ENCODE data around the gene ZBED5.
A peak's percentile ranks its signal among the peaks of the same experiment; 100 is the strongest.
"Not testable (repeated sequence)": the region's sequence is repeated elsewhere in the genome, so short reads cannot be mapped to it uniquely, and the experiment has no call there.

Gene ZBED5

GRCh38 chr11:10884292-10884691, 26.4 kb upstream of the ZBED5 start:
- H3K27ac ChIP-seq (ENCODE audit: low read length, poor library complexity, severe bottlenecking); H3K14ac ChIP-seq (ENCODE audit: low read length in 2 of 2); H3K4me2 ChIP-seq (ENCODE audit: low read length, poor library complexity, severe bottlenecking); H3K79me1 ChIP-seq (replicated peaks; ENCODE audit: low read length, poor library complexity, severe bottlenecking); H2BK12ac ChIP-seq (ENCODE audit: low read length in 2 of 2); DNase-seq; H3K9ac ChIP-seq (ENCODE audit: low read length); H3K4me3 ChIP-seq (ENCODE audit: insufficient read depth in 1 of 2, low read depth in 1 of 2, low read length in 2 of 2); H2BK120ac ChIP-seq (ENCODE audit: low read depth, low read length); H3K36me3 ChIP-seq (ENCODE audit: control insufficient read depth in 1 of 2, insufficient read depth in 2 of 2, low read depth in 1 of 2, low read length in 2 of 2); H2BK5ac ChIP-seq (ENCODE audit: low read depth, low read length, poor library complexity, severe bottlenecking); H2AFZ ChIP-seq (ENCODE audit: low read depth, low read length); H3K23ac ChIP-seq (ENCODE audit: low read length in 2 of 2); H4K8ac ChIP-seq (ENCODE audit: low read length); H2AK5ac ChIP-seq (ENCODE audit: low read length, severe bottlenecking); H3K4ac ChIP-seq (ENCODE audit: low read depth in 1 of 2, low read length in 2 of 2); H4K91ac ChIP-seq (ENCODE audit: low read length); H3K4me1 ChIP-seq (ENCODE audit: control insufficient read depth, insufficient read depth, low read depth, low read length); H2BK15ac ChIP-seq (ENCODE audit: low read depth, poor library complexity, severe bottlenecking); H3K27me3 ChIP-seq (ENCODE audit: control insufficient read depth in 1 of 2, insufficient read depth in 1 of 2, low read length in 2 of 2); H3K18ac ChIP-seq (ENCODE audit: low read depth in 1 of 2, low read length in 2 of 2); H3K9me3 ChIP-seq (ENCODE audit: control insufficient read depth, low read length): not testable (repeated sequence)
- 71% methylated on average over 4 of the region's 4 CpGs for WGBS

- Histone ChIP-seq H2AK5ac (ENCODE audit: low read length, severe bottlenecking) (no peak overlapping the region), H3K4me1 (ENCODE audit: control insufficient read depth, insufficient read depth, low read depth, low read length) (no peaks in the 10 kb centered on the region), H3K9ac (ENCODE audit: low read length) (no peak overlapping the region), H3K4me3 (ENCODE audit: insufficient read depth in 1 of 2, low read depth in 1 of 2, low read length in 2 of 2) (no peak overlapping the region), H3K27me3 (ENCODE audit: control insufficient read depth in 1 of 2, insufficient read depth in 1 of 2, low read length in 2 of 2) (no peaks in the 10 kb centered on the region), H3K4ac (ENCODE audit: low read depth in 1 of 2, low read length in 2 of 2) (no peak overlapping the region), H2BK12ac (ENCODE audit: low read length in 2 of 2) (no peak overlapping the region), H4K91ac (ENCODE audit: low read length) (no peak overlapping the region), H3K36me3 (ENCODE audit: control insufficient read depth in 1 of 2, insufficient read depth in 2 of 2, low read depth in 1 of 2, low read length in 2 of 2) (no peaks in the 10 kb centered on the region), H3K9me3 (ENCODE audit: control insufficient read depth, low read length) (no peaks in the 10 kb centered on the region), H2BK5ac (ENCODE audit: low read depth, low read length, poor library complexity, severe bottlenecking) (no peak overlapping the region), H3K18ac (ENCODE audit: low read depth in 1 of 2, low read length in 2 of 2) (no peak overlapping the region), H3K14ac (ENCODE audit: low read length in 2 of 2) (no peak overlapping the region), H4K8ac (ENCODE audit: low read length) (no peak overlapping the region), H2AFZ (ENCODE audit: low read depth, low read length) (no peak overlapping the region), H2BK15ac (ENCODE audit: low read depth, poor library complexity, severe bottlenecking) (no peak overlapping the region), H2BK120ac (ENCODE audit: low read depth, low read length) (no peak overlapping the region), H3K79me1 (replicated peaks; ENCODE audit: low read length, poor library complexity, severe bottlenecking) (peaks cover 3% of the 10 kb centered on the region), H3K4me2 (ENCODE audit: low read length, poor library complexity, severe bottlenecking) (no peak overlapping the region), H3K23ac (ENCODE audit: low read length in 2 of 2) (no peak overlapping the region), H3K27ac (ENCODE audit: low read length, poor library complexity, severe bottlenecking) (no peak overlapping the region)
- 100% methylated on average over 2 of the region's 3 CpGs for WGBS
- no peak for DNase-seq
Observed at GRCh38 chr11:10881892-10882291, 24.0 kb upstream of the ZBED5 start.

GRCh38 chr11:10878408-10879214, 20.8 kb upstream of the ZBED5 start:
- peak overlapping the region; percentile 34 for H4K91ac ChIP-seq (ENCODE audit: low read length)
- peaks cover 5% of the 10 kb centered on the region for H3K79me1 ChIP-seq (replicated peaks; ENCODE audit: low read length, poor library complexity, severe bottlenecking)
- no peak overlapping the region for H3K4me2 ChIP-seq (ENCODE audit: low read length, poor library complexity, severe bottlenecking)
- H3K4me3 ChIP-seq (ENCODE audit: insufficient read depth in 1 of 2, low read depth in 1 of 2, low read length in 2 of 2): no peak overlapping the region
- no peak overlapping the region for H2AK5ac ChIP-seq (ENCODE audit: low read length, severe bottlenecking)
- no peak overlapping the region for H3K4ac ChIP-seq (ENCODE audit: low read depth in 1 of 2, low read length in 2 of 2)
- H3K27ac ChIP-seq (ENCODE audit: low read length, poor library complexity, severe bottlenecking): no peak overlapping the region
- H4K8ac ChIP-seq (ENCODE audit: low read length): peak overlapping the region; percentile 95
- H2BK120ac ChIP-seq (ENCODE audit: low read depth, low read length): no peak overlapping the region
- peak overlapping the region; percentile 35 for H3K9ac ChIP-seq (ENCODE audit: low read length)
- H3K9me3 ChIP-seq (ENCODE audit: control insufficient read depth, low read length): peaks cover 2% of the 10 kb centered on the region
- no peak overlapping the region for H3K14ac ChIP-seq (ENCODE audit: low read length in 2 of 2)
- H2BK15ac ChIP-seq (ENCODE audit: low read depth, poor library complexity, severe bottlenecking): no peak overlapping the region
- H3K4me1 ChIP-seq (ENCODE audit: control insufficient read depth, insufficient read depth, low read depth, low read length): no peaks in the 10 kb centered on the region
- H3K36me3 ChIP-seq (ENCODE audit: control insufficient read depth in 1 of 2, insufficient read depth in 2 of 2, low read depth in 1 of 2, low read length in 2 of 2): no peaks in the 10 kb centered on the region
- no peaks in the 10 kb centered on the region for H3K27me3 ChIP-seq (ENCODE audit: control insufficient read depth in 1 of 2, insufficient read depth in 1 of 2, low read length in 2 of 2)
- H2BK12ac ChIP-seq (ENCODE audit: low read length in 2 of 2): peak overlapping the region in 1 of 2 experiments; percentile 71
- H3K18ac ChIP-seq (ENCODE audit: low read depth in 1 of 2, low read length in 2 of 2): peak overlapping the region in 1 of 2 experiments; percentile 78
- WGBS: 93% methylated on average over 7 of the region's 7 CpGs
- no peak overlapping the region for H2BK5ac ChIP-seq (ENCODE audit: low read depth, low read length, poor library complexity, severe bottlenecking)
- no peak overlapping the region for H3K23ac ChIP-seq (ENCODE audit: low read length in 2 of 2)
- peak; percentile 77 for DNase-seq
- H2AFZ ChIP-seq (ENCODE audit: low read depth, low read length): no peak overlapping the region

- Histone ChIP-seq H2BK12ac (ENCODE audit: low read length in 2 of 2) (no peak overlapping the region), H4K91ac (ENCODE audit: low read length) (no peak overlapping the region), H2AFZ (ENCODE audit: low read depth, low read length) (no peak overlapping the region), H3K4me3 (ENCODE audit: insufficient read depth in 1 of 2, low read depth in 1 of 2, low read length in 2 of 2) (no peak overlapping the region), H3K36me3 (ENCODE audit: control insufficient read depth in 1 of 2, insufficient read depth in 2 of 2, low read depth in 1 of 2, low read length in 2 of 2) (no peaks in the 10 kb centered on the region), H3K9ac (ENCODE audit: low read length) (no peak overlapping the region), H3K4ac (ENCODE audit: low read depth in 1 of 2, low read length in 2 of 2) (no peak overlapping the region), H3K9me3 (ENCODE audit: control insufficient read depth, low read length) (peaks cover 13% of the 10 kb centered on the region), H3K4me2 (ENCODE audit: low read length, poor library complexity, severe bottlenecking) (no peak overlapping the region), H2AK5ac (ENCODE audit: low read length, severe bottlenecking) (no peak overlapping the region), H3K27me3 (ENCODE audit: control insufficient read depth in 1 of 2, insufficient read depth in 1 of 2, low read length in 2 of 2) (no peaks in the 10 kb centered on the region), H3K27ac (ENCODE audit: low read length, poor library complexity, severe bottlenecking) (no peak overlapping the region), H4K8ac (ENCODE audit: low read length) (no peak overlapping the region), H3K23ac (ENCODE audit: low read length in 2 of 2) (no peak overlapping the region), H3K14ac (ENCODE audit: low read length in 2 of 2) (no peak overlapping the region), H2BK15ac (ENCODE audit: low read depth, poor library complexity, severe bottlenecking) (no peak overlapping the region), H3K79me1 (replicated peaks; ENCODE audit: low read length, poor library complexity, severe bottlenecking) (peaks cover 6% of the 10 kb centered on the region), H2BK120ac (ENCODE audit: low read depth, low read length) (no peak overlapping the region), H3K4me1 (ENCODE audit: control insufficient read depth, insufficient read depth, low read depth, low read length) (no peaks in the 10 kb centered on the region), H2BK5ac (ENCODE audit: low read depth, low read length, poor library complexity, severe bottlenecking) (no peak overlapping the region), H3K18ac (ENCODE audit: low read depth in 1 of 2, low read length in 2 of 2) (no peak overlapping the region)
- no peak for DNase-seq
Observed at GRCh38 chr11:10876158-10876557, 18.3 kb upstream of the ZBED5 start.
